ENCODE data around the gene AGPAT3. TPM values are rescaled to one million over a fixed set of nuclear protein-coding genes. Genes with fewer than 3 reads are reported as not detected.
A peak's percentile ranks its signal among the peaks of the same experiment; 100 is the strongest.
"Not testable (repeated sequence)": the region's sequence is repeated elsewhere in the genome, so short reads cannot be mapped to it uniquely, and the experiment has no call there.

Gene AGPAT3, protein sequence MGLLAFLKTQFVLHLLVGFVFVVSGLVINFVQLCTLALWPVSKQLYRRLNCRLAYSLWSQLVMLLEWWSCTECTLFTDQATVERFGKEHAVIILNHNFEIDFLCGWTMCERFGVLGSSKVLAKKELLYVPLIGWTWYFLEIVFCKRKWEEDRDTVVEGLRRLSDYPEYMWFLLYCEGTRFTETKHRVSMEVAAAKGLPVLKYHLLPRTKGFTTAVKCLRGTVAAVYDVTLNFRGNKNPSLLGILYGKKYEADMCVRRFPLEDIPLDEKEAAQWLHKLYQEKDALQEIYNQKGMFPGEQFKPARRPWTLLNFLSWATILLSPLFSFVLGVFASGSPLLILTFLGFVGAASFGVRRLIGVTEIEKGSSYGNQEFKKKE
- 27.0 and 39.7 TPM in 2 replicates for total RNA-seq

DNA sequence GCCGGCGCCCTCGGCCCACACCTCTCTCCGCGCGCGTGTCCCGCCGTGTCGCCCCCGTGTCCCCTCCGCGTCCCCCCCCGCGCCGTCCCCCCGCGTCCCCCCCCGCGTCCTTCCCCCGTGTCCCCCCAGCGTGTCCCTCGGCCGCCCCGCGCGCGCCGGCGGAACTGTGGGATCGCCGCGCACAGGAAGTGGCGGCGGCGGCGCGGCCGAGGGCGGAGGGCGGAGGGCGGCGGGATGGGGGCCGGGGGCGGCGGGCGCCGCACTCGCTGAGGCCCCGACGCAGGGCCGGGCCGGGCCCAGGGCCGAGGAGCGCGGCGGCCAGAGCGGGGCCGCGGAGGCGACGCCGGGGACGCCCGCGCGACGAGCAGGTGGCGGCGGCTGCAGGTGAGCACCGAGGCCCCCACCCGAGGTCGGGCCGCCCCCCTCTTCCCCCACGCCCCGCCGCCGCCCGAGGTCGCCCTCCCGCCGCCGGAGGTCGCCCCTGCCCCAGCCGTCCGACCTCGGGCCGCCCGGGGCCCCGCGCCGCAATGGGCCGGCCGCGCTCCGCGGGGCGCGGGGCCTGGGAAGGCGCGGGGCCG is at the start of gene AGPAT3:
Gene AGPAT3 (plus strand): TSS at position 262 of the 578 bp plus-strand sequence. CDS start 94,459 bp downstream, outside the sequence.
- peak in 1 of 2 donors; percentile 29 for DNase-seq (ENCODE audit: low read depth in 2 of 2)

DNA sequence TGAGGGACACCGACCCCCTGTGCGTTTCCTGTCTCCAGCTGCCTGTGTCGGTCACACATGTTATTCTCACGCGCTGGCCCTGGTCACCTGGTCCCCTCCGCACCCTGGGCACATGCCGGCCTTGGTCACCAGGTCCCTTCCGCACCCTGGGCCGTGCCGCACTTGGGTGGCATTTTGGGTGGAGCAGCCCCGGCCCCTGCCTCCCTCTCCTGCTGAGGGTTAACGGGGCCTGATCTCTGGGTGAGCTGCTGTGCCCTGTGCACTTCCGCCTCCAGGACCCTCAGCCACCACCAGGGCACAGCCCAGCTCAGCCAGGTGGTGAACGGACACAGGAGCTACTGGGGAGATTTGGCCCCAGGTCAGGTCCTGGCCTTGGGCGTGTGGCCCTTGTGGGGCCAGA is 49.0 kb upstream of the AGPAT3 start:
- no peak for DNase-seq (ENCODE audit: low read depth in 2 of 2)

DNA sequence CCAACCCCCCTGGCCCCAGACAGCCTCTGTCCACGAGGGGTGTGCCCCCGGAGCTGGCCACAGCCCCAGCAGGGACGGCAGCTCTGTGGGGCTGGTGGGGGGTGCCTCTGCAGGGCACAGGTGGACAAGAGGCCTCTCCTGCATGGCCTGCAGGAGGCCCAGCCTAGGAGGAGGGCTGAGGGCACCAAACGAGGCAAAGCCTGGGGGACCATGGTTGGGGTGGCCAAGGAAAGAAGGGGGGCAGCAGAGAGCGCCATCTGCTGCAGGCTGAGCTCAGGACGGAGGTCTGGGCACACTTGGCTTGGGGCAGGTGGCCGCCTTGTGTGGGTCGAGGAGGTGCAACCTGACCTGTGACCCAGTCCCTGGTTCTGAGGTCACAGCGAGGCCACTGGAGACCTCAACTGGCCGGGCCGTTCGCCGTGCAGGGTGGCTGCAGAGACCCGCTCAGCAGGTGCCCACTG is 48.4 kb upstream of the AGPAT3 start:
- DNase-seq (ENCODE audit: low read depth in 2 of 2) = no peak

DNA sequence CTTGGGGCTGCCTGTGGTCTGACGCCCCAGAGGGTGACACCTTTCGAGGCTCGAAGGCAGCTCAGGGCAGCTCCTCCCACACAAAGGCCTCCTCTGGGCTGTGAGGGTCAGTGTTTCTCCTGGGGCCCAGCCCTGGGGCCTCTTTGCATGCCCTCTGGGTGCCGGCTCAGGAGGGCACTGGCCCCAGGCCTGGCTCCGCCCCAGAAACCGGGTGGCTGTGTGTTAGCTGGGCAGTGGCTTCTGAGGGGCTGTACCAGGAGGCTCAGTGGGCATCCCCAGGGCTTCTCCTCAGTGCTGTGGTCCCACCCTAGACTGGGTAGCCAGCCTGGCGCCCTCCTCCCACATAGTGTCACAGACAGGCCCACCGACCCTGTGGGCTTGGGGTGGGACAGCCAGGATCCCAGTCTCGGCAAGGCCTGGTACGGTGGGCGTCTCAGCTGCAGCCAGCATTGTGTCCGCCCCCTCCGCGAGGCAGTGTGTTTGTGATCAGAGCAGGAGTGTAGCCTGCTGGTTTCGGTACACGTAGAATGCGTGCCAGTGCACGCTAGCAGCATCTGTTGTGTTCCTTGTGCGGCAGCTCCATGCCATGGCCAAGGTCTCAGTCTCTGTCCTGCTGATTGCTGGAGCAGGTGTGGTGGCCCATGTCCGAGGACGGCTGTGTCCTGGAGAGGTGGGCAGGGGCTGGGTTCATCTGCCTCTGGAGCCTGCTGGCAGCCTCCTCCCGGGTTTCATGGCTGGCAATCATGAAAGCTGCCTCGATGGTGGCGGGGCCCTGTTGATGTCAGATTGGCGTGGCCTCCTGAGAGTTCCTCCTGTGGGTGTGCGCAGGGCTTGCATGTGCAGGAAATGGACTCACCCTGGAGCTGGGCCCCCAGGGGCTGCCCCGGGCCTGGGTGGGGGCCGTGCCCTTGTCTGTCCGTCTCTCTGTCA is 47.6 kb upstream of the AGPAT3 start:
- no peak for DNase-seq (ENCODE audit: low read depth in 2 of 2)

DNA sequence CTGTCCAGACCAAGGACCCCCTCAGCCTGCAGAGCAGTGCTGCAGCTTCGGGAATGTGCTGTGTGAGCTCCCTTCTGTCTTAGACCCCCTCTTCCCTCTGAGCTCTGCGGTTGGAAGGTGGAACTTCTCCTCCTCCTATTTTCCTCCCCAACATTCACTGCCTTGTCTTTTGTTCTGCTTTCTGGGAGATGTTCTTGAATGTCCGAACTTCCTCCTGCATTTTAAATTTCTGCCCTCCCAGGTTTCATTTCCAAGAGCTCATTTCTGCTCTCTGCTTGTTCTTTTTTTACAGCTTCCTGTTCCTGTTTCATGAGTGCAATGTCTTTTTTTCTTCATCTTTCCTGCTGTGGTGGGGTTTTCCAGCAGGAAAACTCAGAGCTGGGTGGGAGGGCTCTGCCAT is 46.3 kb upstream of the AGPAT3 start:
- DNase-seq (ENCODE audit: low read depth in 2 of 2) = no peak

DNA sequence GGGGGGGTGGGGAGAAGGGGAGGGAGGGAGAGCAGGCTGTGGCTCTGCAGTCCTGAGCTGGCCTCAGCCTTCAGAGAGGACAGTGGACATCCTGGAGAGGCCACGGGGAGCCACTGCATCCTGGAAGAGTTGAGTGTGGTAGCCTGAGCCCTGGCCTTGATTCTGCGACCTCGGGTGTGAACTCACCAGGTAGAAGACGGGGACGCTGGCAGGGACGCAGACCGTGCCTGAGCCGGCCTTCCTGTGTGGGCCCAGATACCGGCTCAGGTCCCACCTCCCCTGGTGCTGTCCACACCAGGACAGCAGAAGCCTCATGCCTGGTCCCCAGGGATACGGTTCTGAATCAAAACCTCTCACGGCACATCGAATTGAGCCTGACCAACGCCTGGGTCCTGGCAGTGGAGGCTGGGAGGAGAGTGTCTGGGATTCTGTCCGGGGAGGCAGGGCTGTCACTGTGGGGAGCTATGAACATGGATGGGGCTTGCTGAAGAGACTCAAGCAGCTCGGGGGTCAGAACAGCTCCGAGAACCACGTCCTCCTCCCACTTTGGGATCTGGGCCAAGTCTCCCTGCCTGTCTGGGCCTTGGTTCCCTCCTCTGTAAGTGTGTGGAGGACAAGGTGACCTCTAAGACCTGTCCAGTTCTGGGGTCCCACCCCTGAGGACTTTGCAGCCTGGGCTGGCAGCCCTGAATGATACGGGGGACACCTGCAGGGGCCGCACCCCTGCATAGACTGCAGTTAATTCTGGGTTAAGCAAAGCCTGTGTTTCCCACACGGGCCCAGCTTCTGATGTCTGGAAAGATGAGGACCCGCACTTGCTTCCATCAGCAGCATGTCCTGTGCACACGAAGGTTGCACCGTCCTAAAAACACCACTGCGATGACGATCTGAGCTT is 45.3 kb upstream of the AGPAT3 start:
- no peak for DNase-seq (ENCODE audit: low read depth in 2 of 2)

DNA sequence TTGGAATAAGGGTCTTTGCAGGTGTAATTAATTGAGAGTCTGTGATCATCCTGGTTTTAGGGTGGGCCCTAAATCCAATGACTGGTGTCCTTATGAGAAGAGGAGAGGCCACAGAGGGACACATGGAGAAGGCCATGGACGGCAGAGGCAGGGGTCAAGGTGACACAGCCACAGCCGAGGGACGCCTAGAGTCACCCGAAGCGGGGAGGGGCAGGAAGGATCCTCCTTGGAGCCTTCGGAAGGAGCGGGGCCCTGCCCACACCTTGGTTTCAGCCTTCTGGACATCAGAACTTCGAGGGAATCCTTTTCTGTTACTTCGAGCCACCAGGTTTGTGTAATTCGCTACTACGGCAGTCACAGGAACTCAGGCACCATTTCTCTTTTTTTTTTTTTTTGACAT is 44.6 kb upstream of the AGPAT3 start:
- no peak for DNase-seq (ENCODE audit: low read depth in 2 of 2)

DNA sequence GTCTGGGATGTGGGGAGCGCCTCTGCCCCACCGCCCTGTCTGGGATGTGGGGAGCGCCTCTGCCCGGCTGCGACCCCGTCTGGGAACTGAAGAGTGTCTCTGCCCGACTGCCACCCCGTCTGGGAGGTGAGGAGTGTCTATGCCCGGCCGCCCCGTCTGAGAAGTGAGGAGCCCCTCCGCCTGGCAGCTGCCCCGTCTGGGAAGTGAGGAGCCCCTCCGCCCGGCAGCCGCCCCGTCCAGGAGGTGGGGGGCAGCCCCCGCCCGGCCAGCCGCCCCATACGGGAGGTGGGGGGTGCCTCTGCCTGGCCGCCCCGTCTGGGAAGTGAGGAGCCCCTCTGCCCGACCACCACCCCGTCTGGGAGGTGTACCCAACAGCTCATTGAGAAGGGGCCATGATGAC is 42.9 kb upstream of the AGPAT3 start:
- DNase-seq (ENCODE audit: low read depth in 2 of 2) = not testable (repeated sequence)

DNA sequence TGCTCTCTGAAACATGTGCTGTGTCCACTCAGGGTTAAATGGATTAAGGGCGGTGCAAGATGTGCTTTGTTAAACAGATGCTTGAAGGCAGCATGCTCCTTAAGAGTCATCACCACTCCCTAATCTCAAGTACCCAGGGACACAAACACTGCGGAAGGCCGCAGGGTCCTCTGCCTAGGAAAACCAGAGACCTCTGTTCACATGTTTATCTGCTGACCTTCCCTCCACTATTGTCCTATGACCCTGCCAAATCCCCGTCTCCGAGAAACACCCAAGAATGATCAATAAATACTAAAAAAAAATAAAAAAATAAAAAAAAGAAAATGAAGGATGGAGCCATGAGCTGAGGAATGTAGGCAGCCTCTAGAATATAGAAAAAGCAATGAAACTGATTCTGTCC is 42.3 kb upstream of the AGPAT3 start:
- not testable (repeated sequence) for DNase-seq (ENCODE audit: low read depth in 2 of 2)

DNA sequence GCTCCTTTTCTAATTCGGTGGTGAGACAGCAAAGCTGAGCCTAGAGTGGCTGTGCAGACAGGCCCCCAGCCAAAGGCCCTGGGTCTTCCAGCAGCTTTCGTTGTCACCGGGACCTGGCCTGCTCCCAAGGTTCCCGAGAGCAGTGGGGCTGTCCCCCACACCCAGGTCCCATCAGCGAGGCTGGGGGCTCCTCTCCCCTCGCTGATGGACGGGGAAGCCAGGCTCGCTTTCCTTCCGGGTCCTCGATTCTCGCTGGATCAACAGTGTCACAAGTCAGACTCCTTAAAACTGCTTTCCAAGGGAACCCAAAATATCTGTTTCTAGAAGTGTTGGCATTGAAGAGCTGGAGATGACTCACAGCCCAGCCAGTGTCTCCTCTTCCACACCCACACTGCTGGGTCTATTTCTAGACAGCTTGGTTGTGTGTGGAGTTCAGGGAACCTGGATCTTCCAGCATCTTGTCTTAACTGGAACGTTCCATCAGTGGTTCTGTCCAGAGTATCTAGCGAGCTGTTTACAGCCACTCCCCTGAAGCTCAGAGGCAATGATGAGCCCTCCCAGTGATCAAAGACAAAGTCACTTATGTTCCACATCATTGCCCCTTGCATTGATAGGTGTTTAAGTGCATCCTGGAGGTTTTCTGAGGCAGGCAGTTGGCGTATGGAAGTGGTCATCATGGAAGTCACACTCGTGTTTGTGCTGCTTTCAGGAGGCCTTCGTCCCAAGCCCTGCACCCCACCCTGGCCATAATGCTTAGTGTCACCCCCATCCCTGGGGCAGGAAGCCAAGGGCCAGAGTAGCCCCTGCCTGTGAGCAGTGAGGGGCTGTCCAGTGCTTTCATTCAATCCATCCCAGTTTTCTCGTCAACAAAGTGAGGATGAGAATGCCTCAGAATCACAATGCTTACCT is 40.4 kb upstream of the AGPAT3 start:
- no peak for DNase-seq (ENCODE audit: low read depth in 2 of 2)

DNA sequence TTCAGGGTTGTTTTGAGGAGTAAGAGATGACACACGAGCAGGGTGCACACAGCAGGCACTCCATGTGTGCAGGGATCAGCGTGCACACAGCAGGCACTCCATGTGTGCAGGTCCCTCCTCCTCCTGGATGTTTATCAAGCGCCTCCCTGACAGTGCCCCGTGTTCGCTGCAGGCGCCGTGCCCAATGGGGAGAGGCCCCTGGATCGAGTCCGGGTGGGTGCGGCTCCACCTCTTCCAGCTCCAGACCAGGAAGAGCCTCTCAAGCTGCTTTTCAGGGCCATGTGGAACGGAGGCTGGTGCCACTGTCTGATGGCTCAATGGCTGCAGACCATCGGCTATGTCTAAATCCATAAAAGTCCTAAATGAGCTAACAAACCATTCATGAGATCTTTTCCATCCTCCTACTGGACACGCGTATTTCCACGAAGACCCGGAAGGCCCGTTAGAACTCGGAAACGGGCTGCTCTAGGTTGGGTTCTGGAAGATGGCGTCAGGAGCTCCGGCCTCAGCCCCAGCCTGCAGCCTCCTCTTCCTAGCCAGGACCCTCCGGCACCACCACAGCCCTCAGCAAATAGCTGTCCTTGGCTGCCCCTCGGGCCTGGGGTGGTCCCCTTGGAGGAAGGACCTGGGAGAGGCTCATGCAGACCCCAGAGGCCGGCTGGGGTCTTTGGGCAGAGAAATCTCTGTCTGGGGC is 39.6 kb upstream of the AGPAT3 start:
- DNase-seq (ENCODE audit: low read depth in 2 of 2) = no peak

DNA sequence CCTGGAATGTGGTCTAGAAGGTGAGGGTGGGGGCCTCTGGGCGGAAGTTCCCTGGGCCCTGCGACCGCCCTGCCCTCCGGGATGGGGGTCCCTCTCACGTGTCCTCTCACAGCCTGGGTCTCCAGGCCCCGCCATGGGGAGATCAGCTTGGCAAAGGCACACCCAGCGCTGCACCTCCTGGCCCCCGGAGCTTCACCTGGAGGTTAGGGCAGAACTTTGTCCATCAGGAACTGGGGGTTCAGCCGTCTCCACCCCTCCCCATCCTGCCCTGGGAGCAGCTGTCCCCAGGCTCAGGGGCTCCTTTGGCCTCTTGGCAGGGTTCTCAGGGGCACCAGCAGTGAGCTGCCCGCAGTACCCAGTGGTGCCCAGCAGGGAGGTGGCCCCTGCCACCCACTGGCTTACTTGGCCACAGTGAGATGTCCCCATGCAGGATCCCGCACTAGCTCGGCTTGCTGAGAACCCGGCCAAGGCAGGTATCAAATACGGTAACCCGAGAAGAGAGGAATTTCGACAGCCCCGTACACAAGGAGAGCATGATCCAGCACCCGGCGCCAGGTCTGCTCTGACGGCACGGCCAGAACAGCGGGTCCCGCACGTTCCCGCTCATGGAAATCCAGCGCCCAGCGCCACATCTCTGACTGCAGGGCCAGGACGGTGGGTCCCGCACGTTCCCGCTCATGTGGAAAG is 38.9 kb upstream of the AGPAT3 start:
- DNase-seq (ENCODE audit: low read depth in 2 of 2) = peak in 1 of 2 donors; percentile 17

DNA sequence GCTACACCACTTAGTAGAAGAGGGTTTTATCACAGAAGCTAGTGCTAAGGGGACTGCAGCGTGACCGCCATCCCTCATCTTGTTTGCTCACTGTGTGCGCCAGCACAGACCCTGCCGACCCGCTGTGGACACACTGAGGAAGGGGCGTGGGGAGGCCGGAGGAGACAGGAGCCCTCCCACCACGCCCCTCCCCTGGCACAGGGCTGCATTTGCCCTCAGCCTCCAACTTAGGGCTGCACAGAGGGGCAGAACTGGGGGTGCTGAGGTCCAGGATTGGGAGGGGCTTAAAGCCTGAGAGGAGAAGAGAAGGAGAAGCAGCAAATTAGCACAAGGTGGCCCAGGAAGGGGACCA is 38.4 kb upstream of the AGPAT3 start:
- no peak for DNase-seq (ENCODE audit: low read depth in 2 of 2)

DNA sequence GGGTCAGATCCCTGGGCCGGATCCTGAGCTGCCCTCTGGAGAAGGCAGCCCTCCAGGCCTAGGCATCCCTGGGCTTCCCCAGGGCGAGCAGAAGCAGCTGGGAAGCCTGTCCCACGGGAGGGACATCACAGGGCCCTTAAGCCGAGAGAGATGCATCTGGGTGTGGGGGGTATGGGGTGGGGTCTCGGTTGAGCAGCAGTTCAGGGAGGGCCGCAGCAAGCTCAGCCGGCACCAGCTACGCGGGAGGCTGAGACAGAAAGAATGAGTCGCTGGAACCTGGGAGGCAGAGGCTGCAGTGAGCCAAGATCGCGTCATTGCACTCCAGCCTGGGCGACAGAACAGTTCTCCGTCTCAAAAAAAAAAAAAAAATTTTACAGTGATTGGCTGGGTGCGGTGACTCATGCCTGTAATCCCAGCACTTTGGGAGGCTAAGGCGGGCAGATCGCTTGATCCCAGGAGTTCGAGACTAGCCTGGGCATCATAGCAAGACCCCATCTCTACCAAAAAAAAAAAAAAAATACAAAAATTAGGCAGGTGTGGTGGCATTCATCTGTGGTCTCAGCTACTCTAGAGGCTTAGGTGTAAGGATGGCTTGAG is 37.9 kb upstream of the AGPAT3 start:
- peak in 1 of 2 donors; percentile 19 for DNase-seq (ENCODE audit: low read depth in 2 of 2)

DNA sequence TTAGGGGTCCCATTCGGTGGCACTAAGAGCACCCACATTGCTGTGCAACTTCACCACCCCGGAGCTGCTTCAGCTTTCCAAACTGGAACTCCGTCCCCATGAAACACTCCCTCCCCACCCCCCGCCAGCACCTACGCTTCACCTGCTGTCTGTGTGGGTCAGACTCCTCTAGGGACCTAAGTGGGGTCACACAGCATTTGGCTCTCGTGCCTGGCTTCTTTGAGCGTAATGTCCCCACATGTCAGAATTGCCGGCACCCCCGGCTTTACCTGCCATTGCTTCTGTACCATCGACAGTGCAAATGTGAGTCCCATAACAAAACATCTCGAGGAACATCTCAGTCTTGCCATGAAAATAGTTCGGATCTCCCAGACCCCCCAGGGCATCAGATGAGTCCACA is 35.9 kb upstream of the AGPAT3 start:
- no peak for DNase-seq (ENCODE audit: low read depth in 2 of 2)

DNA sequence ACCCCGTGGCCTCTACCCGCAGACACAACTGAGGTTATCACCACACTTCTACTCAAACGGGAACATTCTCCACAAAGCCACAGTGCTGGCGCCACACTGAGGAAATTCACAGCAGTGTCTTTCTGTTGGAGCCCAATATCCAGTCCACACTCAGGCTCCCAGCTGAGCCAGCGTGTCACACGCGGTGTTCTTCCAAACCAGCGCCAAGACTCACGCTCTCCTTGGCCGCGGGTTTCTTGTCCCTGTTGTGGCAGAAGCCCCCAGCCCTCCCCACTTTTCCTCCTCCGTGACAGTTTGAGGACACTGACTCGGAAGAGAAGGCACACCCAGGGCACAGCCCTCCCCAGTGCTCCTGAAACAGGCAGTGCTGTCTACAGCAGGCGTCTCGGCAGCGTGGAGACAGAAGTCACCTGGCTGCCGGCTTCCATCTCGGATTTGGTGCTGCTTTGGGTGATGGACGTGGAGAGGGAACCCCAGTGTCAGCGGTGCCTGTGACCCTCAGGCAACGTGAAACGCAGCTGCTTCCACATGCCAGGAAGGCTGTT is 35.4 kb upstream of the AGPAT3 start:
- no peak for DNase-seq (ENCODE audit: low read depth in 2 of 2)

DNA sequence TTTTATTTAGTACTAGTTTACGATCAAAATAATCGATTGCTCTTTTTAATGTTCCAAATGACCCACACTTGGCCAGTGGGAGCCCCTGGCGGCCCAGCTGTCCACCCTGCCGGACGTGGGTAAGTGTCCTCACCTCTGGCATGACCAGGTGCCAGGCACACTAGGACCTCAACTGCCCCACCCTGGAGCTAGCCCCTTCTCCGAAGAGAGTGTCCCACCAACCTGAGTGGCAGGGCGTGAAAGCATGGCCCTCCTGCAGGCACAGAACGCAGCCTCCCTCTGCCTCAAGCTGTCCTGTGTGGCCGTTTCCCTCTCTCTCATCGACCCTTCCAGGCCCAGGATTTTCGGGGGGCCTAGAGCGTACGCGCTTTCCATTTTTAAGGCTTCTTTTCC is 32.9 kb upstream of the AGPAT3 start:
- DNase-seq (ENCODE audit: low read depth in 2 of 2) = no peak

DNA sequence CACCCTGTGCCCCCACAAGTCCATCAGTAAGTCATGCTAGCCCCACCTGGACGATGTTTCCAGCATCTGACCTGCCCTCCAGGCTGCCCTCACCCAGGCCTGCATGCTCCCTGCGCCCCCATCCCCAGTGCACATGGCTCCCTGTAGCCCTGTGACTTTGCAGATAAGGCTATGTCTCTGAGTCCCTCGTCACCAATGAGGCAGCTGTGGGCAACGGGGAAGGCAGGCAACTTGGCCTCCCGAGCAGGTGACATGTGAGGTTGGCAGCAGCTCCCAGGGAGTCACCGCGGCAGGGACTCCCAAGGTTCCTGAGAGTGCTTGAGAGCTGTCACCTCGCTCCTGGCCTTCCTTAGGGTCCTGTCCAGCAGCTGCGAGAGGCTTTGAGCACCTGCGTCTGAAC is 32.4 kb upstream of the AGPAT3 start:
- DNase-seq (ENCODE audit: low read depth in 2 of 2) = no peak
